Right lobe of liver (tissue), 4 donors: ENCODE data around the gene MYO3B.

Experiments used
- POLR2A ChIP-seq: fragments of 450-650 bp; IDR thresholded peaks from one replicate; pipeline ENCODE4 v1.6.1; 2017; ENCODE audit warnings: antibody characterized with exemption, mild to moderate bottlenecking
- TF ChIP-seq, protein P1 (sequence below), 4 donors: fragments of 200-600 bp in 3 of 4; fragments of 450-650 bp in 1 of 4; IDR thresholded peaks; one replicate each; pipeline versions ENCODE4 v1.5.1 to v1.8.0; 2016 to 2022; ENCODE audit warnings: antibody characterized with exemption in 4 of 4, mild to moderate bottlenecking in 2 of 4
- donor health status: DM: no; HTN: no; CAD: no.
- donor health status: DM: no; HTN: no; CAD: no.
- donor health status: DM: no; HTN: yes; CAD: no.

DNA sequence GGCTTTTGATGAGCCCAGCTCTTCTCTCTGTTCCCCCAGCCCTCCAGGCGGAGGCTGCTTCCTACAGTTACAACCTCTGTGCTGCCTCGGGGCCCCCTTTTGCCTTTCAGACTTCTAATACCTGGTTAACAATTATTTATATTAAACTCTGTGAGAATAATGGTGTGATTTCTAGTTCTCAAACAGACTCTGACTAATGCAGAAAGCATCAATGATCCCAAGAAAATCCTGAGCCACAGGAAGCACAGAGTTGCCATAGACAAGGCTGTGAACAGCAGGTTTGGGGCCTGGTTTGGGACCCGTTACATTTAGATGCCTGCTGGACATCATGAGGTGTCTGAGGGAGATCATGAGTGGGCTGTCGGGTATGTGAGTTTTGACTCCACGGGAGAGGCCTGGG, 37.4 kb upstream of the MYO3B start:
- TF ChIP-seq, protein P1, sequence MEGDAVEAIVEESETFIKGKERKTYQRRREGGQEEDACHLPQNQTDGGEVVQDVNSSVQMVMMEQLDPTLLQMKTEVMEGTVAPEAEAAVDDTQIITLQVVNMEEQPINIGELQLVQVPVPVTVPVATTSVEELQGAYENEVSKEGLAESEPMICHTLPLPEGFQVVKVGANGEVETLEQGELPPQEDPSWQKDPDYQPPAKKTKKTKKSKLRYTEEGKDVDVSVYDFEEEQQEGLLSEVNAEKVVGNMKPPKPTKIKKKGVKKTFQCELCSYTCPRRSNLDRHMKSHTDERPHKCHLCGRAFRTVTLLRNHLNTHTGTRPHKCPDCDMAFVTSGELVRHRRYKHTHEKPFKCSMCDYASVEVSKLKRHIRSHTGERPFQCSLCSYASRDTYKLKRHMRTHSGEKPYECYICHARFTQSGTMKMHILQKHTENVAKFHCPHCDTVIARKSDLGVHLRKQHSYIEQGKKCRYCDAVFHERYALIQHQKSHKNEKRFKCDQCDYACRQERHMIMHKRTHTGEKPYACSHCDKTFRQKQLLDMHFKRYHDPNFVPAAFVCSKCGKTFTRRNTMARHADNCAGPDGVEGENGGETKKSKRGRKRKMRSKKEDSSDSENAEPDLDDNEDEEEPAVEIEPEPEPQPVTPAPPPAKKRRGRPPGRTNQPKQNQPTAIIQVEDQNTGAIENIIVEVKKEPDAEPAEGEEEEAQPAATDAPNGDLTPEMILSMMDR (IDR thresholded peaks at IDR 0.05) = no peak
- TF ChIP-seq POLR2A = no peak
